Stimulated activated effector memory CD8-positive, alpha-beta T cell treated with anti-CD3 and anti-CD28 coated beads, Interleukin-12 subunit alpha, Interleukin-12 subunit beta, amount 100 ng/mL, for 72 hours (primary cell): ENCODE results near the gene NEURL1B.
"Not testable (repeated sequence)": the region's sequence is repeated elsewhere in the genome, so short reads cannot be mapped to it uniquely, and the experiment has no call there.

ENCODE experiments used
- ATAC-seq: fragments of 150-1000 bp; cut with Tn5 transposase; 2 replicates; pipeline ENCODE4 v1.10.0; 2021
- DNase-seq, 2 donors: peaks; one replicate each; pipeline ENCODE4 v3.0.0; 2021 to 2022; ENCODE audit warnings: low spot score in 2 of 2
- H3K27ac Mint-ChIP-seq: one replicate; pipeline ENCODE4 v1.8.0; 2022; ENCODE audit warnings: mild to moderate bottlenecking, mixed read lengths
- H3K36me3 Mint-ChIP-seq: one replicate; pipeline ENCODE4 v1.8.0; 2022; ENCODE audit warnings: mild to moderate bottlenecking, mixed read lengths
- H3K4me1 Mint-ChIP-seq: one replicate; pipeline ENCODE4 v1.8.0; 2022; ENCODE audit warnings: mixed read lengths
- H3K4me3 Mint-ChIP-seq: one replicate; pipeline ENCODE4 v1.8.0; 2022; ENCODE audit warnings: mild to moderate bottlenecking, mixed read lengths
- H3K9me3 Mint-ChIP-seq: one replicate; pipeline ENCODE4 v1.8.0; 2022; ENCODE audit warnings: mixed read lengths

Gene NEURL1B, protein sequence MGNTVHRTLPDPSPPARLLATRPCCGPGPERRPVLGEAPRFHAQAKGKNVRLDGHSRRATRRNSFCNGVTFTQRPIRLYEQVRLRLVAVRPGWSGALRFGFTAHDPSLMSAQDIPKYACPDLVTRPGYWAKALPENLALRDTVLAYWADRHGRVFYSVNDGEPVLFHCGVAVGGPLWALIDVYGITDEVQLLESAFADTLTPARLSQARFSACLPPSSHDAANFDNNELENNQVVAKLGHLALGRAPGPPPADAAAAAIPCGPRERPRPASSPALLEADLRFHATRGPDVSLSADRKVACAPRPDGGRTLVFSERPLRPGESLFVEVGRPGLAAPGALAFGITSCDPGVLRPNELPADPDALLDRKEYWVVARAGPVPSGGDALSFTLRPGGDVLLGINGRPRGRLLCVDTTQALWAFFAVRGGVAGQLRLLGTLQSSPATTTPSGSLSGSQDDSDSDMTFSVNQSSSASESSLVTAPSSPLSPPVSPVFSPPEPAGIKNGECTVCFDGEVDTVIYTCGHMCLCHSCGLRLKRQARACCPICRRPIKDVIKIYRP

DNA sequence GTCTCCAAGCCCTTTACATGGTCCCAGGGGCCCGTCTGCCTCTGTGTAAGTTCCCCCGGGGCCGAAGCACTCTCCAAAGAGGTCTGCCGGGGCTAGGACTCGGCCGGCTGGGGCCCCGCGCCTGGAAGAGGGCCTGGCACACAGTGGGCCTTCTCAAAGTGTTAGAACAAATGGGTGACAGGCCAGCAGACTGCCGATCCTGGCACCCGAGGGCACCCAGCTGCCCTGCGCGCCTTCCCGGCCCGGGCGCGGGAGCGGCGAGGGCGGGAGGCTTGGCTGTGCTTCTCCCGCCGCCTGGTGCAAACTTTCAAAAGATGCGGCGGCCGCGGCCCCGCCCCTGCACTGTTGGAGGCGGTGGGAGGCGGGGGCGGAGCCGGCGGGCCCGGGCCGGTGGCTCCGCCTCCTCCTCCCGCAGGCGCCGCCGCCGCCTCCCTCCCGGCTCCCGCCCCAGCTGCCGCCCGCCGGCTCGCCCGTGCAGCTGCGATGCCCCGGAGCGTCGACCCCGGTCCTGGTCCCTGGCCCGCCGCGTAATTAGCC is at the start of gene NEURL1B:
TSS of gene NEURL1B (plus strand) at position 442 of the 537 bp plus-strand sequence. CDS start 144 bp downstream, outside the sequence.
- peak; percentile 73 for ATAC-seq
- Mint-ChIP-seq H3K9me3 (no peaks in the 10 kb centered on the region), H3K27ac (no peak within 1 kb of the TSS), H3K4me1 (peaks cover 6% of the 10 kb centered on the region), H3K36me3 (no peaks in the 10 kb centered on the region), H3K4me3 (peak within 1 kb of the TSS; percentile 61)
- peak; percentile 22 to 61 for DNase-seq

DNA sequence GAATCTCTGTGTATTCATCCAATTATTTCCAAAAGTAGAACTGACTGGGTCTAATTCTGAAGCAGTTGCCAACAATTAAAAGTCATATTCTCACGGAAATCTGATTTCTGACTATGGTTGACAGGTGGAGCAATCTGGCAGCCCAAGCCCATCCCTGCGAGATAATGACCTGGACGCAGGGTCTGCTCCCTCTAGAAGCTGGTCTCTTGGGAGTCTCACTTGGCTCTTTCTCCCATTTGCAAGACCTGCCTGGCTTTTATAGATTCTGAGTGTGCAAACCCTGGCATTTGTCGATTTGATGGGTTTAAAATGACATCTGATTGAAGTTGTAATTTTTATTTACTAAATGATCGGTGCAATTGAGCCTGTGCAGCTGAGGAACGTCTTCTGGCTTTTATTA is 49.4 kb upstream of the NEURL1B start:
- no peak overlapping the region for H3K27ac Mint-ChIP-seq
- H3K4me1 Mint-ChIP-seq, result no peaks in the 10 kb centered on the region
- ATAC-seq, result no peak
- no peak overlapping the region for H3K4me3 Mint-ChIP-seq
- H3K36me3 Mint-ChIP-seq, result no peaks in the 10 kb centered on the region
- no peak for DNase-seq
- H3K9me3 Mint-ChIP-seq, result no peaks in the 10 kb centered on the region

DNA sequence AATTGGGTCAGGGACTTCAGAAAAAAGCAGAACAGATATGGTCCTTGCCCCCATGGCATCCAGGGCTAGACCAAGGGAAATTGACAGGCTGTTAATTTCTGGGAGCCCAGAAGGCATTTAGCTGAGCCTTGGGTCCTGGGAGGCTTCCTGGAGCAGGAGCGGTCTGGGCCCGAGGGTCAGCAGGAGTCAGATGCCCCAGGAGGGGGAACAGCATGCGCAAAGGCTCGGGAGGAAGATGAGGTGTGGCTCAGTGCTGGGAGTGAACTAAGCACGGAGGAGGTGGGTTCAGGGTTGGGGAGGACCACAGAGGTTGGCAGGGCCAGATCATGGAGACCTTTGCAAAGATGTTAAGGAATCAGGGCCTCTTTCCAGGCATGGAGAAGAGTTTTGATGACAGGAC is 48.2 kb upstream of the NEURL1B start:
- DNase-seq (no peak), ATAC-seq (no peak)
- Mint-ChIP-seq H3K4me3 (no peak overlapping the region), H3K4me1 (no peaks in the 10 kb centered on the region), H3K27ac (no peak overlapping the region), H3K36me3 (no peaks in the 10 kb centered on the region), H3K9me3 (no peaks in the 10 kb centered on the region)

DNA sequence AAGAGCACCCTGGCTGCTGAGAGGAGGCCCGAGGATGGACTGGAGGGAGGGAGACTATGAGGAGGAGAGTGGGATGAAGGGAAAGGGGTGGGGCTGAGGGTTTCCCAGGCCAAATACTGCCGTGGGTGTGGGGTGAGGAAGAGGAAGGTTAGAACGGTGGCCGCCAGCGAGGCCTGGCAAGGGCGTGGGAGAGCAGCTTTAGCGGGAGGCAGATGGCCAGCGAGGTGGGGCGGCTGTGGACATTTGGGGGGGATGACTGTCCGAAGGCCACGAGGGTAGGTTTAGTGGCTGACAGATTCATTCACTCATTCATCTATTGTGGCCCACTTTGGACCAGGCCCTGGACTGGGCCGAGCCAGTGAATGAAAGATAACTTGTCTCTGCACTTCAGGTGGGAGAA is 47.8 kb upstream of the NEURL1B start:
- no peak overlapping the region for H3K27ac Mint-ChIP-seq
- H3K4me1 Mint-ChIP-seq, result no peaks in the 10 kb centered on the region
- no peak overlapping the region for H3K4me3 Mint-ChIP-seq
- no peak for DNase-seq
- H3K36me3 Mint-ChIP-seq, result no peaks in the 10 kb centered on the region
- no peak for ATAC-seq
- H3K9me3 Mint-ChIP-seq, result no peaks in the 10 kb centered on the region

DNA sequence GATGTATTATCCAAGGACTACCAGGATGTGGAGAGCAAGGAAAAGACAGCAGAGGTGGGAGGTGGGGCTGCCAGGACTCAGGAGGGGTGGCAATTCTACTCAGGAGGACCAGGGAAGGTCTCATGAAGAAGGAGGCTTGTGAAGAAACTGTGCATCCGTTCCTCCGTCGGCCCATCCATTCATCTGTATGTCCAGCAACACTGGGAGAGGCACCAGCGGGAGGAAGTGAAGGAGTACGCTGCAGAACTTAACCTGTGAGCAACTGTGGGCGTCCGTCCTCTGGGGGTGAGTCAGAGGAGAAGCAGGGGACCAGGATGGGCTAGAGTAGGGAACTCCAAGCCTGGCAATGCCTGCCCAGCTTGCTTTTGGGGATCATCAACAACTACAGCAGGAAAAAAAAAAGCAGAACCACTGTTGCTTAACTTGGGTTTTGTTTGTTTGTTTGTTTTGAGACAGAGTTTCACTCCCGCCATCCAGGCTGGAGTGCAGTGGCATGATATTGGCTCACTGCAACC is 47.3 kb upstream of the NEURL1B start:
- no peak for ATAC-seq
- Mint-ChIP-seq H3K36me3 (no peaks in the 10 kb centered on the region), H3K4me1 (no peaks in the 10 kb centered on the region), H3K27ac (no peak overlapping the region), H3K4me3 (no peak overlapping the region), H3K9me3 (no peaks in the 10 kb centered on the region)
- no peak for DNase-seq

DNA sequence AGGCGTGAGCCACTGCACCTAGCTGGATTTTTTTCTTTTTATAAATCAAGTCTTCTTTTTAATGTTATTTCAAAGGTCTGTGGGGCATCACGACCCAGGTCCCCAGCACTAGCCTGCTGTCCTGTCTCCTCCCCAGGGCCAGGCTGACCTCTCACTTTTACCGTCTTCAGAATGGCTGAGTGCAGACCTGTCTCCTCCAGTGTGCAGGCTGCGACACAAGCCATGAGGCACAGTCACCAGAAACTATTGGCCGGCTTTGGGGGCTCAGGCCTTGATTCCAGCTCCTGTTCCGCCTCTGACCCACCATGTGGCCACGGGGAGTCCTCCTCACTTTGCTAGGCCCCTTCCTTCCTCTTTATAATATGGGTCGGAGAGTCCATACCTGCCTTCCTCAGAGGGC is 46.6 kb upstream of the NEURL1B start:
- H3K4me1 Mint-ChIP-seq, result no peaks in the 10 kb centered on the region
- no peak for ATAC-seq

DNA sequence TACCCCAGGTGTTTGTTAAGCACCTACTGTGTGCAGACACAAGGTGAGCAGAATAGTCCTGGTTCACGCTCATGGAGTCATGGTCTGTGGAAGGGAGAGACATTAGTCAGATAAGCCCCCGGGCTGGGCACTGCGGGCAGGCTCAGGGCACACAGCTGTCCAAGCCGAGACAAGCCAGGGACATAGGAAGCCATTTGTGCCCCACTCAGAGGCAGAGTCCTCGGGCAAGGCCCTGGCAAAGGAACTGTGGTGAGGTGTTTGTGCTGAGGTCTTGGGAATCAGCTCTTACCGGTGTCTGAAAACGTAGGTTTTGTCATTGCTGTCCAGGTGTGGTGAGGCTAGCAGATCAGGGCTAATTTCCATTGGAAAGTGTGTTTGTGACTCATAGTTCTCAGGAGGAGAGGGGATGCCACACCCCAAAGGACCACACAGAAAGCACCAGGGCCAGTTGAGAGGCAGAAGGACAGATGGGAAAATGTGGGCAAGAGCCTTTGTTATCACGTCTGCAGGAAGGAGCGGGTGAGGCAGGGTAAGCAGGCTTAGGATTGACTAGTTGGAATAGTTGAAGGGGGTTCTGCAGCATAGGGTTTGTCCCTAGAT is 46.1 kb upstream of the NEURL1B start:
- H3K4me3 Mint-ChIP-seq, result no peak overlapping the region
- no peak overlapping the region for H3K27ac Mint-ChIP-seq
- H3K36me3 Mint-ChIP-seq, result no peaks in the 10 kb centered on the region
- no peaks in the 10 kb centered on the region for H3K9me3 Mint-ChIP-seq
- no peaks in the 10 kb centered on the region for H3K4me1 Mint-ChIP-seq
- no peak for DNase-seq
- peak; percentile 12 for ATAC-seq

More for the DNA sequence above, 46.6 kb upstream of the NEURL1B start:
- H3K4me3 Mint-ChIP-seq, result no peak overlapping the region
- H3K36me3 Mint-ChIP-seq, result no peaks in the 10 kb centered on the region
- H3K27ac Mint-ChIP-seq, result no peak overlapping the region
- no peaks in the 10 kb centered on the region for H3K9me3 Mint-ChIP-seq
- no peak for DNase-seq

DNA sequence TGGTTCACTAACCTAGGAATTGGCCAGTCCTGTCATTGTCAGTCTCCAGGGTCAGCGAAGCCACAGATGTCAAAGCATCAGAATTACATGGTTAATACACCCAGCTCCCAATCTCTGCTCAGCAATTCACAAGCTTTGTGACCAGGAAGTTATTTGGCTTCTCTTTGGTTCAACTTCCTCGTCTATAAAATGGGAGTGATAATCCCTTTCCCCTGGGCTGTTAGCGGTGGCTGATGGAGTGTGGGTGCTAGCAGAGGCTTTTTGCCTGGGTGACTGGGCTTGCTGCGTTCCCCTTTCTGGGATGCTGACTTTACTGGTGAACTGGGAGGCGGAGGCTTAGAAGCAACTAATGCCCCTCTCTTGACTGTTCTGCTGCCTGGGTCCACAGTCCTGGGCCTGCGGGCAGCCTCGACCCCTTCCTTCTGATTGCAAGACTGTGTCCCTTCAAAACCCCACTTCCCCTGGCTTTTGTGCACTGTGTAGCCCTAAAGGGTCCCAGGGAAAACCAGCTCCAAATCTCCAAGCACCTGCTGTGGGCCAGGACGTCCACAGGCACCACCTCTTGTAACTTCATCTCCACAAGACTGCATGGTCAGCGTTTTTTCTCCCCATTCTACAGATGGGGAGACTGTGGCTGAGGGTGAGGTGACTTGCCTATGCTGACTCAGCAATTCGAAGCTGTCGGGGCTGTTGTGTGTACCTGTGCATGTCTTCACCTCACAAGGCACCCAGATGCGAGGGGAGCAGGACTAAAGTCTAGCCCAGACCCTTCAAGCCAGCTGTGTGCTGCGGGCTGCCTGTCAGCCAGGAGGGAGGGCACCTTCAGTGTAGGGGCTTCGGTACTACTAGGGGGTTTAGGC is 45.2 kb upstream of the NEURL1B start:
- H3K27ac Mint-ChIP-seq, result no peak overlapping the region
- H3K36me3 Mint-ChIP-seq, result no peaks in the 10 kb centered on the region
- no peak overlapping the region for H3K4me3 Mint-ChIP-seq
- DNase-seq (no peak), ATAC-seq (no peak)
- H3K9me3 Mint-ChIP-seq, result no peaks in the 10 kb centered on the region
- no peaks in the 10 kb centered on the region for H3K4me1 Mint-ChIP-seq

DNA sequence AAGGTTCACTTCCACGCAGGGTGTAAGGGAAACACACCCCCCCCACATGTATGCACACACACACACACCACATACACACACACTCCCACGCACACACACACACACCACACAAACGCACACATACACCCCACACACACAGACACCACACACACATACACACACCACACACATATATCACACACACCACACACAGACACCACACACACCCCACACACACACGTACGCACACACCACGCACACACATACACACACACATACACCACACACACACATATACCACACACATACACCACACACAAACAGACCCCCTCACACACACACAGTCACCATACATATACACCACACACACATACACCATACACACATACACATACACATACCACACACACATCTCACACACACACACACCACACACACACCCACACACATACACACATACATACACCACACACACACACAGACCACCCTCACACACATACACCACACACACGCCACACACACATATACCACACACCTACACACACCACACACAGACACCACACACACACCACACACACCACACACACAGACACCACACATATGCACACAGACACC is 44.3 kb upstream of the NEURL1B start:
- no peaks in the 10 kb centered on the region for H3K9me3 Mint-ChIP-seq
- DNase-seq (no peak), ATAC-seq (no peak)
- H3K4me1 Mint-ChIP-seq, result no peaks in the 10 kb centered on the region
- no peaks in the 10 kb centered on the region for H3K36me3 Mint-ChIP-seq
- H3K27ac Mint-ChIP-seq, result no peak overlapping the region
- no peak overlapping the region for H3K4me3 Mint-ChIP-seq

DNA sequence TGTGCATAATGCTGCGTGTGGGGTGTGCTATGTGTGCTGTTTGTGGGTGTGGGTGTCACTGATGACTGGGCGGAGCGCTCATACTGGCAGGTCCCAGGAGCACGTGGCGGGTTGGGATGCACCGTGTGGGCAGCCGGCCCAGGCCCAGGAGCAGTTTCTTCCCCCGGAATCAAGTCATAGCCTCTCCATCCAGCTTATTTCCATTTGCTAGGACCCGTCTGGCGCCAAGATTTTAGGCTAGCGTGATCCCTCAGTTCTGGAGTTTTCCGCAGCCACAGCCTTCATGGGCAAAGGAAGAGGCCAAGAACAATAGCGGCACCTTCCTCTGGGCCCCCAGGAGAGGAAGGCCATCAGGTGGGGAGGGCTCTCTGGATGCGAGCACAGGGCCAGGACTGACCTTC is 43.3 kb upstream of the NEURL1B start:
- DNase-seq, result no peak
- no peak overlapping the region for H3K4me3 Mint-ChIP-seq
- H3K36me3 Mint-ChIP-seq, result no peaks in the 10 kb centered on the region
- no peak overlapping the region for H3K27ac Mint-ChIP-seq
- no peaks in the 10 kb centered on the region for H3K4me1 Mint-ChIP-seq
- ATAC-seq, result no peak
- H3K9me3 Mint-ChIP-seq, result no peaks in the 10 kb centered on the region

DNA sequence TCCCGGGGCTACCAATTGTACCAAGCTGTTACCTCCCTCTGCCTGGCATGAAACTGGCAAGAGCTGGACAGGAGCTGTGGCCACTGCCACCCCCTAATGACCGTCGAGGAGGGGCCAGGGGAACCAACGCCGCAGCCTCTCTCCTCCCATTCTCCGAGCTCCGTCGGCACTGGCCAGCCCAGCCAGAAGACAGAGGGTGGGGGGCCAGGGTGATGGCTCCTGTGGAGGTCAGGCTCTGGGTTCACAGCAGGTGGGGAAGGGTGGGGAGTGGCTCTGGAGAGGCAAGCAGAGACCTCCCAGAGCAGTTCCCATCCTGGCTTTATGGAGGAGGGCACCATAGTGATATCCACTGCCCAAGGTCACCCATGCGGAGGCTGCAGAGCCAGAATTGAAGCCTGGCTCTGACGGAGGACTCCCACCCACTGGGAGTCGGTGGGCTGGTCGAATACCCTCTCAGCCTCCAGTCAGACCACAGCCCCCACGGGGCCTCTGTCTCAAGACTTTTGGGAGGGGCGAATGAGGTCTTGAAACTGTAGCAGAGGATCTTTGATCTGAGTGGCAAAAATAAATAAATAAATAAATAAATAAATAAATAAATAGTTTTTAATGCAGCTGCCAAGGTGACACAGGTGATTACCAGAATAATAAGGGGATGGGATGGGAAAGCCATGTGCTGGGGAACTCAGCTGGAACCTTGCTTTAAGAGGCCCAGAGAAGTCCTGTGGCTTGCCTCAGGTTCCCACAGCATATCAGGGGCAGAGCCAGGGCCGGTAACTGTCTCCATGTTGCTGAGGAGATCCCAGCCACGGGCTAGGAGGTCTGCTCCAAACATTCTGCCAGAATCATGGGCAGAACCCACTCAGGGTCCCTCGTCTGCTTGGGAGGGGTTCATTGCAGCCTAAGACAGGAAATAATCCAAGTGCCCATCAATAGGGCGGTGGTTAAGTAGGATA is 42.5 kb upstream of the NEURL1B start:
- DNase-seq (no peak), ATAC-seq (no peak)
- H3K36me3 Mint-ChIP-seq, result no peaks in the 10 kb centered on the region
- H3K27ac Mint-ChIP-seq, result no peak overlapping the region
- no peak overlapping the region for H3K4me3 Mint-ChIP-seq
- no peaks in the 10 kb centered on the region for H3K9me3 Mint-ChIP-seq
- no peaks in the 10 kb centered on the region for H3K4me1 Mint-ChIP-seq

DNA sequence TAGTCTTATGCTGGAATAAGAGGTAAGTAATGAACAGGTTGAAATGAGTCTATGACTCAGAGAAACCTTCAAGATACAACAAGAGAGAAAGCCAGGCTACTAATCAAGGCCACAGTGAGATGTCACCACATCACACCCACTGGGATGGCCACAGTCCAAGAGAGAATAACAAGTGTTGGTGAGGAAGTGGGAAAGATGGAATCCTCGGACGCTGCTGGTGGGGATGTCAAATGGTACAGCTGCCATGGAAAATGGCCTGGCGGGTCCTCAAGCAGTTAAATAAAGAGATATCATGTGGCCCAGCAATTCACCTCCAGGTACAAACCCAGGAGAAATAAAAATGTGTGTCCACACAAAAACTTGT is 41.9 kb upstream of the NEURL1B start:
- ATAC-seq (no peak), DNase-seq (no peak)
- Mint-ChIP-seq H3K4me1 (no peaks in the 10 kb centered on the region), H3K27ac (no peak overlapping the region), H3K4me3 (no peak overlapping the region), H3K36me3 (no peaks in the 10 kb centered on the region), H3K9me3 (no peaks in the 10 kb centered on the region)

DNA sequence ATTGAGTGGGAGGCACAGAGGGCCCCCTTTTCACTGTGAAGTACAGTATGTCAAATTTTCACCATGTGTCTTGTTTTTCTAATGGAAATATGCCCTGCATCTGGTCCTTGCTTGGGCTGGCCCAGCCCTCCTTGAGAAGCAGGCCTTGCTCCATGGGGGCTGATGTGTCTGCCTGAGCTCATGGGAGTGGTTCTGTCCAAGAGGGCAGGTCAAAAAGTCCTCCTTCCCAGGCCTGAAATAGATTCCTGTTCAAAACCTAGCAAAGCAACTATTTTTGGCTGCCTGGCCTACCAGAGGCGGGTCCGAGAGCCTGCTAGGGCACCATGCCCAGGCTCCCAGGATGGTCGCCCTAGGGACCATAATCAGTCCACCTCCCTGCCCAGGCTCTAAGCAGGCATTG is 40.5 kb upstream of the NEURL1B start:
- H3K4me1 Mint-ChIP-seq, result no peaks in the 10 kb centered on the region
- ATAC-seq (no peak), DNase-seq (no peak)
- no peak overlapping the region for H3K4me3 Mint-ChIP-seq
- H3K27ac Mint-ChIP-seq, result no peak overlapping the region
- no peaks in the 10 kb centered on the region for H3K36me3 Mint-ChIP-seq
- no peaks in the 10 kb centered on the region for H3K9me3 Mint-ChIP-seq

DNA sequence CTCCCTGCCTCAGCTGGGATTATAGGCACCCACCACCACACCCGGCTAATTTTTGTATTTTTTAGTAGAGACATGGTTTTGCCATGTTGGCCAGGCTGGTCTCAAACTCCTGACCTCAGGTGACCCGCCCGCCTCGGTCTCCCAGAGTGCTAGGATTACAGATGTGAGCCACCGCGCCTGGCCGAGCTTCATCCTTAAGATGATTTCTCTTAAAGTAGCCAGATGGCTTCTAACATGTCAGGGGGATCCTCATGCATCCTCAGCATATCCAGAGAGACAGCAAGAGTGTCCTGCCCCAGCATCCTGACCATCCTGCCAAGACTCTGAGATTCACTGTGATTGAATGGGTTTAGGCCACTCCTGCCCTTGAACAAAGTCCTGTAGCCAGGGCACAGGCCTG is 39.5 kb upstream of the NEURL1B start:
- H3K4me3 Mint-ChIP-seq, H3K4me1 Mint-ChIP-seq, H3K36me3 Mint-ChIP-seq, DNase-seq, H3K9me3 Mint-ChIP-seq, ATAC-seq, H3K27ac Mint-ChIP-seq: not testable (repeated sequence)
